Breast epithelium (tissue), 4 donors: ENCODE data around the gene DET1. TPM values are rescaled to one million over a fixed set of nuclear protein-coding genes. Genes with fewer than 3 reads are reported as not detected.

Experiments used
- DNase-seq, 2 donors: peaks; one replicate each; pipeline ENCODE4 v3.0.0-alpha.2; 2019; ENCODE audit warnings: low spot score in 2 of 2
- H3K27ac ChIP-seq, 2 donors: fragments of 200-600 bp; sonication (generic) in 1 of 2; one replicate each; pipeline ENCODE4 v1.5.1; 2016 to 2019; ENCODE audit warnings: mild to moderate bottlenecking in 1 of 2
- H3K27me3 ChIP-seq, 2 donors: fragments of 200-600 bp; sonication (generic) in 1 of 2; one replicate each; pipeline versions ENCODE4 v1.5.1 to v1.6.0; 2017 to 2019; ENCODE audit warnings: control low read depth in 1 of 2, mild to moderate bottlenecking in 1 of 2
- H3K36me3 ChIP-seq: fragments of 200-600 bp; one replicate; pipeline ENCODE4 v1.5.1; 2019
- H3K4me1 ChIP-seq, 2 donors: fragments of 200-600 bp; sonication (generic); one replicate each; pipeline ENCODE4 v1.5.1; 2016 to 2019; ENCODE audit warnings: control low read depth in 1 of 2
- H3K4me3 ChIP-seq, 3 donors: fragments of 200-600 bp; sonication (generic); 1 replicate in 2 of 3; 2 replicates in 1 of 3; pipeline ENCODE4 v1.5.1; 2016 to 2019; ENCODE audit warnings: mild to moderate bottlenecking in 3 of 3, moderate library complexity in 2 of 3
- H3K9me3 ChIP-seq, 2 donors: fragments of 200-600 bp; sonication (generic) in 1 of 2; one replicate each; pipeline ENCODE4 v1.5.1; 2016 to 2019; ENCODE audit warnings: control low read depth in 1 of 2
- CTCF ChIP-seq, 3 donors: fragments of 450-650 bp; IDR thresholded peaks; one replicate each; pipeline ENCODE4 v1.5.1; 2016 to 2017; ENCODE audit warnings: antibody characterized with exemption in 3 of 3, mild to moderate bottlenecking in 3 of 3, moderate library complexity in 3 of 3
- POLR2A ChIP-seq: fragments of 450-650 bp; IDR thresholded peaks from one replicate; pipeline ENCODE4 v1.6.1; 2016; ENCODE audit warnings: antibody characterized with exemption, mild to moderate bottlenecking, moderate library complexity
- POLR2AphosphoS5 ChIP-seq, 3 donors: sonication (generic); formaldehyde crosslinking; IDR thresholded peaks; one replicate each; pipeline ENCODE4 v1.6.1; 2017; ENCODE audit warnings: antibody characterized with exemption in 3 of 3
- intact Hi-C: fragments of 100-400 bp; cut with DNase I; formaldehyde crosslinking; loops from one replicate; pipeline ENCODE4 v1.15.1; 2023; ENCODE audit warnings: low total_unique reads
- total RNA-seq, 3 donors: library from RNA; depleted of rRNA; stranded (reverse); fragments of >200 nt; gene quantifications; one replicate each; pipeline ENCODE4 v1.1.0, GENCODE V29; 2016

Gene DET1
- total RNA-seq, 3 donors from 2014 or later: 7.2 to 19.6 (median 12.1) TPM

GRCh38 chr15:88580532-88580931 is 34.1 kb upstream of the DET1 start:
- H3K27me3 ChIP-seq: no peaks in the 10 kb centered on the region
- no peaks in the 10 kb centered on the region for H3K36me3 ChIP-seq
- intact Hi-C loops: no loop called here
- no peaks in the 10 kb centered on the region for H3K4me1 ChIP-seq
- no peak for DNase-seq
- no peak overlapping the region for H3K4me3 ChIP-seq
- TF ChIP-seq POLR2AphosphoS5 (IDR thresholded peaks at IDR 0.05): no peak
- TF ChIP-seq POLR2A: no peak
- TF ChIP-seq CTCF (IDR thresholded peaks at IDR 0.05): no peak
- H3K9me3 ChIP-seq: peaks cover 0 to 4% of the 10 kb centered on the region in 2 donors
- no peak overlapping the region for H3K27ac ChIP-seq

GRCh38 chr15:88579322-88579721 is 32.8 kb upstream of the DET1 start:
- no peak for DNase-seq
- intact Hi-C loops: no loop called here
- Histone ChIP-seq H3K27ac (no peak overlapping the region), H3K4me1 (no peaks in the 10 kb centered on the region), H3K9me3 (peaks cover 0 to 4% of the 10 kb centered on the region in 2 donors), H3K4me3 (no peak overlapping the region), H3K36me3 (no peaks in the 10 kb centered on the region), H3K27me3 (no peaks in the 10 kb centered on the region)
- no peak for TF ChIP-seq CTCF (IDR thresholded peaks at IDR 0.05)
- TF ChIP-seq POLR2A: no peak
- no peak for TF ChIP-seq POLR2AphosphoS5 (IDR thresholded peaks at IDR 0.05)

GRCh38 chr15:88574655-88575054 is 28.2 kb upstream of the DET1 start:
- TF ChIP-seq POLR2AphosphoS5 (IDR thresholded peaks at IDR 0.05) (no peak), CTCF (IDR thresholded peaks at IDR 0.05) (no peak), POLR2A (no peak)
- intact Hi-C loops: no loop called here
- no peaks in the 10 kb centered on the region for H3K9me3 ChIP-seq
- H3K36me3 ChIP-seq: no peaks in the 10 kb centered on the region
- no peak overlapping the region for H3K27ac ChIP-seq
- no peak for DNase-seq
- H3K4me1 ChIP-seq: no peaks in the 10 kb centered on the region
- H3K4me3 ChIP-seq: no peak overlapping the region
- no peaks in the 10 kb centered on the region for H3K27me3 ChIP-seq

DNA sequence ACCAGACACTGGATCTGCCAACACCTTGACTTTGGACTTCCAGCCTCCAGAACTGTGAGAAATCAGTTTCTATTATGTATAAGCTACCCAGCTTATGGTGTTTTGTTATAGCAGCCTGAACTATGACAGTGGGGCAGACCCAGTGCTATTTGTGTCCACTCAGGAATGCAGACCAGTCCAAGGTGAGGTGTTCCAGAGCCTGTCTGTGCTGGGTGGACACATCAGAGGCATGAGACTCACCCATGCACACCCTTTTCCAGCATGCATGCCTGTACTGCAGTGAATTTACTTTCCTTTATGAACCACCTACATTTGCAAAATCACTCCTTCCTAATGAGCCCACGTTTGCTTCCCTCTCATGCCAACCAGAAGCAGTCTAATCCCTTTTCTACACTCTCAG is 27.6 kb upstream of the DET1 start:
- intact Hi-C loops: no loop called here
- Histone ChIP-seq H3K36me3 (no peaks in the 10 kb centered on the region), H3K4me3 (no peak overlapping the region), H3K27ac (no peak overlapping the region), H3K9me3 (no peaks in the 10 kb centered on the region), H3K4me1 (no peaks in the 10 kb centered on the region), H3K27me3 (no peaks in the 10 kb centered on the region)
- no peak for TF ChIP-seq POLR2AphosphoS5 (IDR thresholded peaks at IDR 0.05)
- TF ChIP-seq POLR2A: no peak
- no peak for TF ChIP-seq CTCF (IDR thresholded peaks at IDR 0.05)
- no peak for DNase-seq

DNA sequence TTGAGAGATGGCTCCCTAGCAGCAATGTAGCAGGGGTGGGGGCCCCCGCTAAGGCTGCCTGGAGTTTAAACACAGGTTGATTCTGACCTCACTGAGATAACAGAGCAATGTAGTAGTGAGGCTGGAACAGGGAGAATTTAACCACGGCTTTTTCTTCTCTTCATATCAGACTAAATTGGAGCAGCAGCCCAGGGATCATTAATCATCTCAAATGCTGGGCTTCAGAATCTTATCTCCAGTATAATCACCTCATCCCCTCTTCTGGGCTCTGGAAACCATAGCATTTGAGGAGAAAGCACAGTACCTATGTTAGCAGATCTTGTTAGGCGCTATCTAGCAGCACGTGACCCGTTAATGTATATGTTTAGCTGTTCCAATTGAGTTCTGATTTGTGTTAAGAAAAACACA is 25.4 kb upstream of the DET1 start:
- H3K27me3 ChIP-seq: no peaks in the 10 kb centered on the region
- DNase-seq: no peak
- no peaks in the 10 kb centered on the region for H3K36me3 ChIP-seq
- no peaks in the 10 kb centered on the region for H3K4me1 ChIP-seq
- no peak overlapping the region for H3K4me3 ChIP-seq
- TF ChIP-seq CTCF (IDR thresholded peaks at IDR 0.05) (no peak), POLR2AphosphoS5 (IDR thresholded peaks at IDR 0.05) (no peak), POLR2A (no peak)
- H3K27ac ChIP-seq: no peak overlapping the region
- intact Hi-C loops: no loop called here
- no peaks in the 10 kb centered on the region for H3K9me3 ChIP-seq
